H1 (cell line): ENCODE measurements around the gene TNS1. TPM values are rescaled to one million over a fixed set of nuclear protein-coding genes. Genes with fewer than 3 reads are reported as not detected.

ENCODE experiments used
- CTCF ChIA-PET: fragments of 300-600 bp; sonication (Branson Sonifier 250); formaldehyde crosslinking; loops from one replicate; lab custom pipeline; 2021; ENCODE audit not compliant: partially characterized antibody; lab: Charles Lee
- POLR2A ChIA-PET: fragments of 300-600 bp; sonication (Branson Sonifier 250); formaldehyde crosslinking; loops from one replicate; lab custom pipeline; 2021; ENCODE audit warnings: inconsistent platforms; ENCODE audit not compliant: partially characterized antibody; lab: Charles Lee
- DNase-seq, 2 experiments: peaks; one replicate each; pipeline versions ENCODE4 v3.0.0 to v3.0.0-alpha.2; 2010 to 2022; ENCODE audit warnings: low spot score in 2 of 2, low read depth in 1 of 2, mixed read lengths in 1 of 2
- FAIRE-seq: peaks from 2 replicates; lab custom pipeline; 2011; peaks lifted over from hg19 to GRCh38; lab: Jason Lieb, UNC
- H2AFZ ChIP-seq: 2 replicates; pipeline ENCODE4 v1.8.1; 2012; ENCODE audit warnings: low read length, inconsistent platforms
- H2AK5ac ChIP-seq: 2 replicates; pipeline ENCODE4 v1.6.1; 2013; ENCODE audit warnings: low read depth, low read length
- H2BK120ac ChIP-seq: replicated peaks from 2 replicates; pipeline ENCODE3; 2013; ENCODE audit warnings: low read depth, low read length, inconsistent platforms
- H2BK12ac ChIP-seq: 2 replicates; pipeline ENCODE4 v1.6.1; 2013; ENCODE audit warnings: low read depth, low read length
- H2BK15ac ChIP-seq: 2 replicates; pipeline ENCODE4 v1.6.1; 2013; ENCODE audit warnings: low read length
- H2BK20ac ChIP-seq: 2 replicates; pipeline ENCODE4 v1.6.1; 2013; ENCODE audit warnings: low read length
- H2BK5ac ChIP-seq: 2 replicates; pipeline ENCODE4 v1.6.1; 2013; ENCODE audit warnings: low read depth, low read length
- H3K14ac ChIP-seq: 2 replicates; pipeline ENCODE4 v1.6.1; 2013; ENCODE audit warnings: inconsistent platforms; ENCODE audit not compliant: insufficient read length
- H3K18ac ChIP-seq: 2 replicates; pipeline ENCODE4 v1.6.1; 2013; ENCODE audit warnings: low read length; ENCODE audit errors: extremely low read depth
- H3K23ac ChIP-seq: 2 replicates; pipeline ENCODE4 v1.6.1; 2013; ENCODE audit warnings: inconsistent platforms; ENCODE audit not compliant: insufficient read length
- H3K23me2 ChIP-seq: 2 replicates; pipeline ENCODE4 v1.6.1; 2013; ENCODE audit warnings: low read depth, low read length
- H3K27ac ChIP-seq: 2 replicates; pipeline ENCODE4 v1.6.1; 2011; ENCODE audit warnings: low read depth, low read length, inconsistent platforms
- H3K27me3 ChIP-seq, 4 experiments: replicated peaks in 1 of 4; 1 replicate in 1 of 4; 2 replicates in 3 of 4; pipeline versions ENCODE4 v1.6.1 to v1.8.1; 2011 to 2013; ENCODE audit warnings: low read length in 3 of 4, mild to moderate bottlenecking in 3 of 4, inconsistent platforms in 2 of 4, mixed read lengths in 2 of 4, moderate library complexity in 1 of 4; ENCODE audit not compliant: control insufficient read depth in 3 of 4, insufficient read depth in 3 of 4; ENCODE audit errors: extremely low read depth in 1 of 4
- H3K36me3 ChIP-seq, 4 experiments: 2 replicates each; pipeline versions ENCODE4 v1.6.1 to v1.8.1; 2011 to 2013; ENCODE audit warnings: mild to moderate bottlenecking in 4 of 4, low read length in 3 of 4, moderate library complexity in 2 of 4, control low read depth in 1 of 4, inconsistent platforms in 1 of 4; ENCODE audit not compliant: insufficient read depth in 4 of 4, control insufficient read depth in 2 of 4
- H3K4ac ChIP-seq: replicated peaks from 2 replicates; pipeline ENCODE3; 2013; ENCODE audit warnings: low read length, low read depth, mixed read lengths, inconsistent platforms; ENCODE audit not compliant: insufficient read length
- H3K4me1 ChIP-seq, 4 experiments: replicated peaks in 1 of 4; 1 replicate in 1 of 4; 2 replicates in 3 of 4; pipeline versions ENCODE4 v1.6.1 to v1.8.1; 2011 to 2013; ENCODE audit warnings: low read length in 3 of 4, inconsistent platforms in 2 of 4, mixed read lengths in 1 of 4; ENCODE audit not compliant: insufficient read depth in 4 of 4, control insufficient read depth in 3 of 4
- H3K4me2 ChIP-seq, 2 experiments: 2 replicates each; pipeline versions ENCODE4 v1.6.1 to v1.8.1; 2011 to 2013; ENCODE audit warnings: low read depth in 2 of 2, low read length in 2 of 2, control low read depth in 1 of 2, inconsistent platforms in 1 of 2, mild to moderate bottlenecking in 1 of 2; ENCODE audit not compliant: insufficient read depth in 1 of 2
- H3K4me3 ChIP-seq, 4 experiments: fragments of 200-600, 300-600 bp in 1 of 4; sonication (generic), shearing (Covaris generic), sonication (Bioruptor Twin) in 1 of 4; 2 replicates each; pipeline versions ENCODE4 v1.5.1 to v1.8.1; 2011 to 2016; ENCODE audit warnings: low read length in 4 of 4, low read depth in 3 of 4, control low read depth in 2 of 4, inconsistent platforms in 2 of 4, mild to moderate bottlenecking in 2 of 4, mixed read lengths in 1 of 4, moderate library complexity in 1 of 4; ENCODE audit not compliant: insufficient read depth in 2 of 4; ENCODE audit errors: extremely low read depth in 1 of 4
- H3K56ac ChIP-seq: replicated peaks from 2 replicates; pipeline ENCODE3; 2013; ENCODE audit warnings: low read depth, mild to moderate bottlenecking, mixed read lengths, low read length, inconsistent platforms; ENCODE audit not compliant: insufficient read length
- H3K79me1 ChIP-seq: 2 replicates; pipeline ENCODE4 v1.6.1; 2013; ENCODE audit warnings: low read depth, low read length, control low read depth
- H3K79me2 ChIP-seq, 2 experiments: 2 replicates each; pipeline versions ENCODE4 v1.6.1 to v1.8.1; 2012 to 2013; ENCODE audit warnings: low read length in 2 of 2, mild to moderate bottlenecking in 2 of 2, inconsistent platforms in 1 of 2; ENCODE audit not compliant: insufficient read depth in 2 of 2, control insufficient read depth in 1 of 2
- H3K9ac ChIP-seq, 4 experiments: replicated peaks in 1 of 4; 1 replicate in 1 of 4; 2 replicates in 3 of 4; pipeline versions ENCODE4 v1.6.1 to v1.8.1; 2011 to 2013; ENCODE audit warnings: low read depth in 3 of 4, low read length in 3 of 4, control low read depth in 2 of 4, mild to moderate bottlenecking in 2 of 4, moderate library complexity in 2 of 4, inconsistent platforms in 1 of 4; ENCODE audit errors: extremely low read depth in 1 of 4
- H3K9me3 ChIP-seq, 2 experiments: 2 replicates each; pipeline versions ENCODE4 v1.6.1 to v1.8.1; 2012 to 2013; ENCODE audit warnings: mild to moderate bottlenecking in 2 of 2, moderate library complexity in 2 of 2, control low read depth in 1 of 2, inconsistent platforms in 1 of 2, low read depth in 1 of 2, low read length in 1 of 2, mixed read lengths in 1 of 2; ENCODE audit not compliant: insufficient read depth in 2 of 2
- H4K20me1 ChIP-seq, 2 experiments: replicated peaks in 1 of 2; 2 replicates each; pipeline versions ENCODE3 to v1.8.1; 2011 to 2013; ENCODE audit warnings: inconsistent platforms in 2 of 2, low read length in 2 of 2, mild to moderate bottlenecking in 1 of 2; ENCODE audit not compliant: insufficient read depth in 2 of 2, control insufficient read depth in 1 of 2
- H4K5ac ChIP-seq: 2 replicates; pipeline ENCODE4 v1.6.1; 2013; ENCODE audit warnings: low read length, low read depth, mixed read lengths, inconsistent platforms; ENCODE audit not compliant: insufficient read length
- H4K8ac ChIP-seq: 2 replicates; pipeline ENCODE4 v1.8.0; 2013; ENCODE audit warnings: mild to moderate bottlenecking, moderate library complexity, low read length, inconsistent platforms; ENCODE audit not compliant: insufficient read depth; ENCODE audit errors: extremely low read depth
- H4K91ac ChIP-seq: replicated peaks from 2 replicates; pipeline ENCODE3; 2013; ENCODE audit warnings: low read length, mixed read lengths, inconsistent platforms; ENCODE audit not compliant: insufficient read length
- E2F6 ChIP-seq: IDR thresholded peaks from 2 replicates; pipeline ENCODE4 v1.6.1; 2012; ENCODE audit warnings: inconsistent platforms
- USF2 ChIP-seq: IDR thresholded peaks from 2 replicates; pipeline ENCODE4 v1.6.1; 2011; ENCODE audit warnings: low read length, improper control_type of control experiment
- WGBS, 2 experiments: shearing (Covaris generic) in 1 of 2; methylation state at CpG; one replicate each; pipeline versions ENCODE4 v1.1.6 to v1.1.7; 2013 to 2015; ENCODE audit warnings: low lambda C conversion rate in 2 of 2, mixed read lengths in 2 of 2, inconsistent platforms in 1 of 2, low coverage in 1 of 2, missing lambda C conversion rate in 1 of 2; ENCODE audit not compliant: insufficient replicate concordance in 2 of 2, insufficient coverage in 1 of 2, insufficient read length in 1 of 2; ENCODE audit errors: extremely low coverage in 1 of 2, missing lambda C conversion rate in 1 of 2; 5-methylcytosine and 5-hydroxymethylcytosine counted together
- polyA plus RNA-seq, 7 experiments: library from polyadenylated mRNA; depleted of rRNA in 3 of 7; stranded (reverse) in 5 of 7; unstranded in 2 of 7; fragments of >200 nt in 5 of 7; fragments of 200-250 nt in 2 of 7; gene quantifications; 1 replicate in 5 of 7; 2 replicates in 1 of 7; 4 replicates in 1 of 7; pipeline versions ENCODE4 v1.2.1 to v1.2.3, GENCODE V29; 2011 to 2013; ENCODE audit warnings: missing spikeins in 2 of 7, mixed read lengths in 2 of 7
- total RNA-seq: library from RNA; stranded (reverse); fragmentation: NEBNext Ultra II Directional; extraction: Animal tissue kit (Norgen Biotek cat#: 25700); gene quantifications from 2 replicates; pipeline ENCODE4 v1.2.1, GENCODE V29; 2021

Gene TNS1
- total and polyA plus RNA-seq, 2 of the 8 experiments (the other 6 are each of a cell fraction or from before 2014, with no cell fraction given) = 1.5 to 5.1 TPM

- DNase-seq (peak in 1 of 2 experiments; percentile 20), FAIRE-seq (no peak)
- Histone ChIP-seq H2AFZ (no peak overlapping the region), H3K27ac (no peak overlapping the region), H3K14ac (no peak overlapping the region), H2AK5ac (no peak overlapping the region), H2BK20ac (peak overlapping the region; percentile 80; the same call in 1 of the 2 replicates), H3K79me2 (no peaks in the 10 kb centered on the region), H2BK120ac (no peak overlapping the region), H3K79me1 (no peaks in the 10 kb centered on the region; the same call in 1 of the 2 replicates), H3K23ac (no peak overlapping the region), H2BK5ac (no peak overlapping the region), H3K56ac (no peak overlapping the region), H4K20me1 (no peaks in the 10 kb centered on the region), H3K36me3 (no peaks in the 10 kb centered on the region), H4K8ac (no peak overlapping the region), H3K18ac (no peak overlapping the region), H3K9ac (no peak overlapping the region), H3K4me3 (no peak overlapping the region), H3K4ac (no peak overlapping the region), H3K4me2 (no peak overlapping the region), H4K91ac (no peak overlapping the region), H3K27me3 (no peaks in the 10 kb centered on the region), H4K5ac (no peak overlapping the region), H3K23me2 (no peaks in the 10 kb centered on the region), H2BK12ac (peak overlapping the region; percentile 60; the same call in 1 of the 2 replicates), H3K4me1 (peaks cover 0 to 16% (median 5%) of the 10 kb centered on the region in 4 experiments; a peak in 6 of 7 replicates), H3K9me3 (no peaks in the 10 kb centered on the region), H2BK15ac (no peak overlapping the region)
- 79% methylated on average over 2 of the region's 2 CpGs; no CpG with 5 or more reads in 1 of the 2 experiments for WGBS, 2 experiments
- TF ChIP-seq USF2 (no peak), E2F6 (no peak)
- ChIA-PET POLR2A (no interaction called here), CTCF (interaction anchor here (0.9 to 5.5 kb wide), 7 partner anchors 9 to 238 kb away, joined by 3 to 22 read pairs (median 7); partner anchors contain the start of gene TNS1)
These were observed 21.5 kb upstream of the TNS1 start for GRCh38 chr2:218024336-218024735.
